ENCODE measurements around the gene SFXN5. TPM values are rescaled to one million over a fixed set of nuclear protein-coding genes. Genes with fewer than 3 reads are reported as not detected.

SFXN5 gene
- polyA plus RNA-seq, 1 donor from 2014 or later = 5.8 TPM

GRCh38 chr2:73072129-73072395 is 550 bp upstream of the SFXN5 start:
- no peaks in the 10 kb centered on the region for H4K20me1 ChIP-seq (ENCODE audit: insufficient read depth)
- H2AFZ ChIP-seq (ENCODE audit: low read depth, low read length) = no peak overlapping the region
- H3K9ac ChIP-seq (ENCODE audit: low read length) = no peak overlapping the region
- no peaks in the 10 kb centered on the region for H3K9me2 ChIP-seq (ENCODE audit: insufficient read depth, low read length)
- H3K36me3 ChIP-seq (ENCODE audit: insufficient read depth, low read length) = no peaks in the 10 kb centered on the region
- H3F3A ChIP-seq (ENCODE audit: insufficient read depth, low read length, poor library complexity, severe bottlenecking) = no peaks in the 10 kb centered on the region
- no peak overlapping the region for H3K27ac ChIP-seq (ENCODE audit: low read length)
- H3K9me3 ChIP-seq (ENCODE audit: low read length) = no peaks in the 10 kb centered on the region
- peak overlapping the region; percentile 99 for H3K4me3 ChIP-seq (ENCODE audit: low read length)
- H3K27me3 ChIP-seq (ENCODE audit: insufficient read depth, low read depth, low read length) = no peaks in the 10 kb centered on the region
- no peak for TF ChIP-seq RAD21 (conservative IDR thresholded peaks at IDR 0.05)
- TF ChIP-seq, protein P1, sequence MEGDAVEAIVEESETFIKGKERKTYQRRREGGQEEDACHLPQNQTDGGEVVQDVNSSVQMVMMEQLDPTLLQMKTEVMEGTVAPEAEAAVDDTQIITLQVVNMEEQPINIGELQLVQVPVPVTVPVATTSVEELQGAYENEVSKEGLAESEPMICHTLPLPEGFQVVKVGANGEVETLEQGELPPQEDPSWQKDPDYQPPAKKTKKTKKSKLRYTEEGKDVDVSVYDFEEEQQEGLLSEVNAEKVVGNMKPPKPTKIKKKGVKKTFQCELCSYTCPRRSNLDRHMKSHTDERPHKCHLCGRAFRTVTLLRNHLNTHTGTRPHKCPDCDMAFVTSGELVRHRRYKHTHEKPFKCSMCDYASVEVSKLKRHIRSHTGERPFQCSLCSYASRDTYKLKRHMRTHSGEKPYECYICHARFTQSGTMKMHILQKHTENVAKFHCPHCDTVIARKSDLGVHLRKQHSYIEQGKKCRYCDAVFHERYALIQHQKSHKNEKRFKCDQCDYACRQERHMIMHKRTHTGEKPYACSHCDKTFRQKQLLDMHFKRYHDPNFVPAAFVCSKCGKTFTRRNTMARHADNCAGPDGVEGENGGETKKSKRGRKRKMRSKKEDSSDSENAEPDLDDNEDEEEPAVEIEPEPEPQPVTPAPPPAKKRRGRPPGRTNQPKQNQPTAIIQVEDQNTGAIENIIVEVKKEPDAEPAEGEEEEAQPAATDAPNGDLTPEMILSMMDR (IDR thresholded peaks at IDR 0.05; ENCODE audit: poor library complexity, severe bottlenecking) = no peak
- no peak for TF ChIP-seq SMC3 (conservative IDR thresholded peaks at IDR 0.05; ENCODE audit: poor library complexity)
- no peak for TF ChIP-seq TAF1 (IDR thresholded peaks at IDR 0.05; ENCODE audit: low read depth)
- no peak for TF ChIP-seq EZH2 (IDR thresholded peaks at IDR 0.05; ENCODE audit: borderline replicate concordance, insufficient read depth, low read length, poor library complexity, severe bottlenecking)
- no peak for TF ChIP-seq POLR2AphosphoS5 (IDR thresholded peaks at IDR 0.05)
- no peak for TF ChIP-seq REST (IDR thresholded peaks at IDR 0.05; ENCODE audit: borderline replicate concordance)
- TF ChIP-seq MXI1 (conservative IDR thresholded peaks at IDR 0.05; ENCODE audit: poor library complexity, severe bottlenecking) = no peak
- TF ChIP-seq EP300 (conservative IDR thresholded peaks at IDR 0.05; ENCODE audit: poor library complexity, severe bottlenecking) = no peak
- peaks cover 6% of the 10 kb centered on the region for H3K79me2 ChIP-seq (replicated peaks; ENCODE audit: insufficient read depth, low read length)
- no peak overlapping the region for H3K4me2 ChIP-seq (ENCODE audit: low read length)

DNA sequence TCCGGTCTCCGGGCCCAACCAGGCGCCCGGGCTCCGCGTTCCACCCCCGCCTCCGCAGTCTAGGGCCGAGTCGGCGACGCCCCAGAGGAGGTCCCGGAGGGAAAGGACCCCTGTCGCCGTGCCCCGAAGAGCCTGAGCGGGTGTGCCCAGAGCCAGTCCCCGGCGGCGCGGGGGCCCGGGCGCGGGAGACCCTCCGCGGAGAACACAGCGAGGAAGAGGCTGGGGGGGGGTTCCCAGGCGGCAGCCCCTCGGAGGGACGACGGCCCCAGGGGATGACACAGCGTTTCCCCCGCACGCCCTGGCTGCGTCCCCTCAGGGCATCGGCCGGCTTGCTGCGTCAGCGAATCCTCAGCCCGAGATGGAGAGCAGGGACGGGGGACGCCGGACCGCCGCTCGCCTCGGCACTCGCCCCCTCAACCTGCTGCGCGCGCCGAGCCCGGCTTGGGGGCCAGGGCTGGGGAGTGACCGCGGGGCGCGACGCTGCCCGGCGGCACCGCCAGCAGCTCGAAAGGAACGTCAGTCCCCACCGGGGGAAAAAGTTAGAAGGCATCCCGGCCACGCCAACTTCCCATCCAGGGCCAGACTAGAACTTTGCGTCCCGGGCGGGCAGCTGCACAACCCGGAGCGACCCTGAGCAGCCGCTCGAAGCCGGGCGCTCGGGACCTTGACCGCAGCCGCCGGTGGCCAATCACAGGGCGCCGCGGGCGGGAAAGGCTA is 711 bp downstream of the SFXN5 start:
- no peaks in the 10 kb centered on the region for H3K9me3 ChIP-seq (ENCODE audit: low read length)
- H4K20me1 ChIP-seq (ENCODE audit: insufficient read depth) = no peaks in the 10 kb centered on the region
- H2AFZ ChIP-seq (ENCODE audit: low read depth, low read length) = peak overlapping the region; percentile 97
- H3K9me2 ChIP-seq (ENCODE audit: insufficient read depth, low read length) = no peaks in the 10 kb centered on the region
- H3K9ac ChIP-seq (ENCODE audit: low read length) = peak overlapping the region; percentile 87
- peaks cover 6% of the 10 kb centered on the region for H3K79me2 ChIP-seq (replicated peaks; ENCODE audit: insufficient read depth, low read length)
- H3K27ac ChIP-seq (ENCODE audit: low read length) = no peak overlapping the region
- no peaks in the 10 kb centered on the region for H3K36me3 ChIP-seq (ENCODE audit: insufficient read depth, low read length)
- no peaks in the 10 kb centered on the region for H3K27me3 ChIP-seq (ENCODE audit: insufficient read depth, low read depth, low read length)
- no peaks in the 10 kb centered on the region for H3F3A ChIP-seq (ENCODE audit: insufficient read depth, low read length, poor library complexity, severe bottlenecking)
- H3K4me3 ChIP-seq (ENCODE audit: low read length) = peak overlapping the region; percentile 99
- peak overlapping the region; percentile 14 for H3K4me2 ChIP-seq (ENCODE audit: low read length)
- TF ChIP-seq, protein P1 (IDR thresholded peaks at IDR 0.05; ENCODE audit: poor library complexity, severe bottlenecking) = no peak
- TF ChIP-seq TAF1 (IDR thresholded peaks at IDR 0.05; ENCODE audit: low read depth) (peak; percentile 18), EZH2 (IDR thresholded peaks at IDR 0.05; ENCODE audit: borderline replicate concordance, insufficient read depth, low read length, poor library complexity, severe bottlenecking) (no peak), REST (IDR thresholded peaks at IDR 0.05; ENCODE audit: borderline replicate concordance) (no peak), RAD21 (conservative IDR thresholded peaks at IDR 0.05) (no peak), POLR2AphosphoS5 (IDR thresholded peaks at IDR 0.05) (no peak), EP300 (conservative IDR thresholded peaks at IDR 0.05; ENCODE audit: poor library complexity, severe bottlenecking) (no peak), SMC3 (conservative IDR thresholded peaks at IDR 0.05; ENCODE audit: poor library complexity) (no peak), MXI1 (conservative IDR thresholded peaks at IDR 0.05; ENCODE audit: poor library complexity, severe bottlenecking) (peak; percentile 18)

All from neural cell (in vitro differentiated cells).